ENCODE data around the gene EFCAB11.

DNA sequence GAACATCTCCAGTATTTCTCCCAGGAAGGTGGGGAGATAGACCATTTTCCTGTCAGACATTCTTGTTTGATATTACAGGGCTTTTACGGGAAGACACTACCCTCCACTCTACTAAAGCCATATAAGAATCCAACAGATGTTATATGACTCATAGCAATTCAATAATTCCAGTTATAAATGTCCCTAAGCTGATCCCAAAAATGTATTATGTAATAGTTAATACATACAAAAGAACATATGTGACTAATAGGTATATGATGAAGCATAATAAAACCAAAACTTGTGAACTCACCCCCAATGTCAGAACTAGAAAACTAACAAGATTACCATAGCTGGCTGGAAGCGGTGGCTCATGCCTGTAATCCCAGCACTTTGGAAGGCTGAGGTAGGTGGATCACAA is 84.2 kb downstream of the EFCAB11 start:
- TF ChIP-seq POLR2A (IDR thresholded peaks at IDR 0.05) (no peak), POLR2AphosphoS5 (IDR thresholded peaks at IDR 0.05) (no peak)
- TF ChIP-seq, protein P1, sequence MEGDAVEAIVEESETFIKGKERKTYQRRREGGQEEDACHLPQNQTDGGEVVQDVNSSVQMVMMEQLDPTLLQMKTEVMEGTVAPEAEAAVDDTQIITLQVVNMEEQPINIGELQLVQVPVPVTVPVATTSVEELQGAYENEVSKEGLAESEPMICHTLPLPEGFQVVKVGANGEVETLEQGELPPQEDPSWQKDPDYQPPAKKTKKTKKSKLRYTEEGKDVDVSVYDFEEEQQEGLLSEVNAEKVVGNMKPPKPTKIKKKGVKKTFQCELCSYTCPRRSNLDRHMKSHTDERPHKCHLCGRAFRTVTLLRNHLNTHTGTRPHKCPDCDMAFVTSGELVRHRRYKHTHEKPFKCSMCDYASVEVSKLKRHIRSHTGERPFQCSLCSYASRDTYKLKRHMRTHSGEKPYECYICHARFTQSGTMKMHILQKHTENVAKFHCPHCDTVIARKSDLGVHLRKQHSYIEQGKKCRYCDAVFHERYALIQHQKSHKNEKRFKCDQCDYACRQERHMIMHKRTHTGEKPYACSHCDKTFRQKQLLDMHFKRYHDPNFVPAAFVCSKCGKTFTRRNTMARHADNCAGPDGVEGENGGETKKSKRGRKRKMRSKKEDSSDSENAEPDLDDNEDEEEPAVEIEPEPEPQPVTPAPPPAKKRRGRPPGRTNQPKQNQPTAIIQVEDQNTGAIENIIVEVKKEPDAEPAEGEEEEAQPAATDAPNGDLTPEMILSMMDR (IDR thresholded peaks at IDR 0.05): no peak
